HEK293 (cell line): ENCODE data around the gene ZNF184.
A peak's percentile ranks its signal among the peaks of the same experiment; 100 is the strongest.

ENCODE experiments used
- CTCF ChIA-PET: fragments of 350-600 bp; formaldehyde crosslinking; extraction: SDS; loops from one replicate; lab custom pipeline; 2021; ENCODE audit warnings: antibody characterized with exemption; lab: Yijun Ruan, JAX
- POLR2A ChIA-PET: fragments of 300-600 bp; formaldehyde crosslinking; extraction: SDS; loops from one replicate; lab custom pipeline; 2020; ENCODE audit warnings: antibody characterized with exemption, inconsistent platforms; lab: Yijun Ruan, JAX
- H3K27ac ChIP-seq: fragments of 200-500 bp; sonication (Bioruptor generic); 2 replicates; pipeline ENCODE4 v1.5.1; 2014; ENCODE audit warnings: low read depth, low read length, control low read depth, inconsistent platforms; ENCODE audit errors: extremely low read depth
- H3K36me3 ChIP-seq, 2 experiments: fragments of 200-500 bp in 1 of 2; sonication (Bioruptor generic) in 1 of 2; 1 replicate in 1 of 2; 2 replicates in 1 of 2; pipeline ENCODE4 v1.5.1; 2014 to 2017; ENCODE audit warnings: inconsistent platforms in 2 of 2, low read length in 2 of 2; ENCODE audit not compliant: control insufficient read depth in 2 of 2, insufficient read depth in 1 of 2
- H3K4me1 ChIP-seq: fragments of 200-500 bp; sonication (Bioruptor generic); 2 replicates; pipeline ENCODE4 v1.5.1; 2014; ENCODE audit warnings: mild to moderate bottlenecking, low read length, inconsistent platforms; ENCODE audit not compliant: control insufficient read depth, insufficient read depth
- H3K4me3 ChIP-seq: 2 replicates; pipeline ENCODE4 v1.5.1; 2011; ENCODE audit warnings: low read depth, mild to moderate bottlenecking, control low read depth, low read length, moderate library complexity
- H3K9me3 ChIP-seq: fragments of 200-500 bp; sonication (Bioruptor generic); 2 replicates; pipeline ENCODE4 v1.5.1; 2014; ENCODE audit warnings: low read depth, low read length, inconsistent platforms; ENCODE audit not compliant: control insufficient read depth, insufficient read depth
- INSM2 ChIP-seq: fragments of 450-650 bp; formaldehyde crosslinking; IDR thresholded peaks from 2 replicates; pipeline ENCODE4 v1.5.1; 2016; ENCODE audit warnings: missing biosample characterization, missing genetic modification characterization
- PRDM10 ChIP-seq: fragments of 450-650 bp; formaldehyde crosslinking; IDR thresholded peaks from 2 replicates; pipeline ENCODE4 v1.5.1; 2016; ENCODE audit warnings: missing biosample characterization, missing genetic modification characterization
- REST ChIP-seq: fragments of 450-650 bp; formaldehyde crosslinking; IDR thresholded peaks from 2 replicates; pipeline ENCODE4 v1.5.1; 2016; ENCODE audit warnings: missing biosample characterization, missing genetic modification characterization
- ZBTB10 ChIP-seq: fragments of 450-650 bp; formaldehyde crosslinking; IDR thresholded peaks from 2 replicates; pipeline ENCODE4 v1.5.1; 2016; ENCODE audit warnings: missing biosample characterization, missing genetic modification characterization
- ZBTB17 ChIP-seq: fragments of 450-650 bp; formaldehyde crosslinking; IDR thresholded peaks from 2 replicates; pipeline ENCODE4 v1.5.1; 2016; ENCODE audit warnings: missing biosample characterization, missing genetic modification characterization
- ZBTB26 ChIP-seq: fragments of 450-650 bp; formaldehyde crosslinking; optimal IDR thresholded peaks from 2 replicates; pipeline ENCODE3; 2016; ENCODE audit warnings: missing biosample characterization, mild to moderate bottlenecking, missing genetic modification characterization
- ZEB2 ChIP-seq: fragments of 450-650 bp; formaldehyde crosslinking; IDR thresholded peaks from 2 replicates; pipeline ENCODE4 v1.5.1; 2016; ENCODE audit warnings: missing biosample characterization, missing genetic modification characterization
- ZFHX2 ChIP-seq: fragments of 450-650 bp; formaldehyde crosslinking; conservative IDR thresholded peaks from 2 replicates; pipeline ENCODE4 v1.5.1; 2016; ENCODE audit warnings: missing biosample characterization, missing genetic modification characterization
- ZNF391 ChIP-seq: fragments of 450-650 bp; formaldehyde crosslinking; IDR thresholded peaks from 2 replicates; pipeline ENCODE4 v1.5.1; 2016; ENCODE audit warnings: low read depth, missing biosample characterization, missing genetic modification characterization, borderline replicate concordance
- ZNF394 ChIP-seq: fragments of 450-650 bp; formaldehyde crosslinking; IDR thresholded peaks from 2 replicates; pipeline ENCODE4 v1.5.1; 2016; ENCODE audit warnings: missing biosample characterization, missing genetic modification characterization, mild to moderate bottlenecking, moderate library complexity, borderline replicate concordance
- ZNF677 ChIP-seq: fragments of 450-650 bp; IDR thresholded peaks from 2 replicates; pipeline ENCODE4 v1.5.0; 2018; ENCODE audit warnings: missing biosample characterization, mild to moderate bottlenecking, missing genetic modification characterization, moderate library complexity
- ZNF692 ChIP-seq: fragments of 450-650 bp; formaldehyde crosslinking; IDR thresholded peaks from 2 replicates; pipeline ENCODE4 v1.5.1; 2016; ENCODE audit warnings: missing biosample characterization, missing genetic modification characterization
- ZNF701 ChIP-seq: fragments of 450-650 bp; formaldehyde crosslinking; IDR thresholded peaks from 2 replicates; pipeline ENCODE4 v1.5.1; 2016; ENCODE audit warnings: missing biosample characterization, missing genetic modification characterization
- ZNF776 ChIP-seq: fragments of 450-650 bp; formaldehyde crosslinking; IDR thresholded peaks from 2 replicates; pipeline ENCODE4 v1.5.0; 2017; ENCODE audit warnings: missing biosample characterization, missing genetic modification characterization, borderline replicate concordance

Gene ZNF184

GRCh38 chr6:27503436-27504030, 30.6 kb upstream of the ZNF184 start (continued):
- TF ChIP-seq ZNF692 (tag by site-specific recombination) (peak; percentile 96), ZNF391 (tag by site-specific recombination) (peak; percentile 62; the same call in 1 of the 2 replicates), REST (tag by site-specific recombination) (0 out of 2 replicates have a peak, but pooled peaks have one; percentile 20), ZNF701 (tag by site-specific recombination) (no peak), ZFHX2 (tag by site-specific recombination) (no peak), ZBTB17 (tag by site-specific recombination) (peak; percentile 68)

- peak overlapping the region; percentile 75 for H3K4me3 ChIP-seq
- no peaks in the 10 kb centered on the region for H3K9me3 ChIP-seq
- no peaks in the 10 kb centered on the region for H3K36me3 ChIP-seq
- CTCF ChIA-PET, result interaction anchor here (0.6 to 1.8 kb wide), 8 partner anchors 16 to 358 kb away, joined by 3 to 5 read pairs (median 3); no protein-coding TSS in a partner anchor
- peak overlapping the region; percentile 45; the same call in 1 of the 2 replicates for H3K27ac ChIP-seq
- no peaks in the 10 kb centered on the region for H3K4me1 ChIP-seq
- POLR2A ChIA-PET, result interaction anchor here (0.5 to 1.0 kb wide), 7 partner anchors 42 to 780 kb away, joined by 3 to 4 read pairs (median 3); no protein-coding TSS in a partner anchor
- TF ChIP-seq INSM2 (peak; percentile 17; the same call in 1 of the 2 replicates), ZNF394 (tag by site-specific recombination) (no peak), ZEB2 (tag by site-specific recombination) (peak; percentile 95), ZNF776 (tag by site-specific recombination) (no peak), PRDM10 (tag by site-specific recombination) (peak; percentile 68), ZBTB10 (tag by site-specific recombination) (peak; percentile 60; the same call in 1 of the 2 replicates), ZNF677 (no peak), ZBTB26 (tag by site-specific recombination) (no peak)
These were observed 29.9 kb upstream of the ZNF184 start for GRCh38 chr6:27502508-27503435.
